Stimulated activated CD8-positive, alpha-beta memory T cell treated with anti-CD3 and anti-CD28 coated beads, Interleukin-4, amount 100 ng/mL, for 48 hours (primary cell): ENCODE results near the gene KXD1.

Experiments used
- DNase-seq: peaks from one replicate; pipeline ENCODE4 v3.0.0-alpha.2; 2020

KXD1 gene

DNA sequence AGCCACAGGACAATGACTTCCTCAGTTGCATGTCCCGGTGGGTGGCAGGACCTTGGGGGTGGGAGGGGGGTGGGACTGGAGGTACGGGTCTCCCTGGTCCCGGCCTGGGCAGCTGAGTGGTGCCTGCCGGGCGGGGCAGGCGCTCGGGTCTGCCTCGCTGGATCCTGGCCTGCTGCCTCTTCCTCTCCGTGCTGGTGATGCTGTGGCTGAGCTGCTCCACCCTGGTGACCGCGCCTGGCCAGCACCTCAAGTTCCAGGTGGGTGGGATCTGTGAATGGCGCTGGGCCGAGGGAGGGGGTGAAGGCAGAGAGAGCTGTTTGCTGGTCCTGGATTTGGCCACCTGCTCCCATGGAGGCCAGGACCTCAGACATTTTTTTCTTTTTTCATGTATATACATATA is 60.6 kb downstream of the KXD1 start:
- DNase-seq = no peak
